ENCODE measurements around the gene NSMF. TPM values are rescaled to one million over a fixed set of nuclear protein-coding genes. Genes with fewer than 3 reads are reported as not detected.

NSMF gene
- polyA plus RNA-seq, 1 experiment: 35.7 TPM

GRCh38 chr9:137492464-137493363 is 33.6 kb upstream of the NSMF start:
- no peak for DNase-seq (ENCODE audit: low read depth)
- TF ChIP-seq, protein P1, sequence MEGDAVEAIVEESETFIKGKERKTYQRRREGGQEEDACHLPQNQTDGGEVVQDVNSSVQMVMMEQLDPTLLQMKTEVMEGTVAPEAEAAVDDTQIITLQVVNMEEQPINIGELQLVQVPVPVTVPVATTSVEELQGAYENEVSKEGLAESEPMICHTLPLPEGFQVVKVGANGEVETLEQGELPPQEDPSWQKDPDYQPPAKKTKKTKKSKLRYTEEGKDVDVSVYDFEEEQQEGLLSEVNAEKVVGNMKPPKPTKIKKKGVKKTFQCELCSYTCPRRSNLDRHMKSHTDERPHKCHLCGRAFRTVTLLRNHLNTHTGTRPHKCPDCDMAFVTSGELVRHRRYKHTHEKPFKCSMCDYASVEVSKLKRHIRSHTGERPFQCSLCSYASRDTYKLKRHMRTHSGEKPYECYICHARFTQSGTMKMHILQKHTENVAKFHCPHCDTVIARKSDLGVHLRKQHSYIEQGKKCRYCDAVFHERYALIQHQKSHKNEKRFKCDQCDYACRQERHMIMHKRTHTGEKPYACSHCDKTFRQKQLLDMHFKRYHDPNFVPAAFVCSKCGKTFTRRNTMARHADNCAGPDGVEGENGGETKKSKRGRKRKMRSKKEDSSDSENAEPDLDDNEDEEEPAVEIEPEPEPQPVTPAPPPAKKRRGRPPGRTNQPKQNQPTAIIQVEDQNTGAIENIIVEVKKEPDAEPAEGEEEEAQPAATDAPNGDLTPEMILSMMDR (IDR thresholded peaks at IDR 0.05; ENCODE audit: insufficient read depth, low read depth, low read length): no peak
- ChIA-PET CTCF (no interaction called here), POLR2A (no interaction called here)
- Histone ChIP-seq H3K27me3 (ENCODE audit: control insufficient read depth, insufficient read depth, low read length) (no peaks in the 10 kb centered on the region), H3K36me3 (ENCODE audit: control insufficient read depth, insufficient read depth, low read length) (no peaks in the 10 kb centered on the region), H3K4me3 (ENCODE audit: low read depth, low read length) (no peak overlapping the region)

- TF ChIP-seq, protein P1 (IDR thresholded peaks at IDR 0.05; ENCODE audit: insufficient read depth, low read depth, low read length): no peak
- ChIA-PET POLR2A (no interaction called here), CTCF (no interaction called here)
- Histone ChIP-seq H3K27me3 (ENCODE audit: control insufficient read depth, insufficient read depth, low read length) (no peaks in the 10 kb centered on the region), H3K4me3 (ENCODE audit: low read depth, low read length) (no peak overlapping the region), H3K36me3 (ENCODE audit: control insufficient read depth, insufficient read depth, low read length) (no peaks in the 10 kb centered on the region)
- DNase-seq (ENCODE audit: low read depth): no peak
Measured at GRCh38 chr9:137491735-137492432, 32.8 kb upstream of the NSMF start.

- DNase-seq (ENCODE audit: low read depth): no peak
- TF ChIP-seq, protein P1 (IDR thresholded peaks at IDR 0.05; ENCODE audit: insufficient read depth, low read depth, low read length): no peak
- ChIA-PET POLR2A (no interaction called here), CTCF (interaction anchor here (0.8 kb wide), 1 partner anchor 42 kb away, joined by 3 read pairs; no protein-coding TSS in a partner anchor)
- Histone ChIP-seq H3K36me3 (ENCODE audit: control insufficient read depth, insufficient read depth, low read length) (no peaks in the 10 kb centered on the region), H3K4me3 (ENCODE audit: low read depth, low read length) (no peak overlapping the region), H3K27me3 (ENCODE audit: control insufficient read depth, insufficient read depth, low read length) (no peaks in the 10 kb centered on the region)
Measured at GRCh38 chr9:137490532-137491186, 31.5 kb upstream of the NSMF start.

DNA sequence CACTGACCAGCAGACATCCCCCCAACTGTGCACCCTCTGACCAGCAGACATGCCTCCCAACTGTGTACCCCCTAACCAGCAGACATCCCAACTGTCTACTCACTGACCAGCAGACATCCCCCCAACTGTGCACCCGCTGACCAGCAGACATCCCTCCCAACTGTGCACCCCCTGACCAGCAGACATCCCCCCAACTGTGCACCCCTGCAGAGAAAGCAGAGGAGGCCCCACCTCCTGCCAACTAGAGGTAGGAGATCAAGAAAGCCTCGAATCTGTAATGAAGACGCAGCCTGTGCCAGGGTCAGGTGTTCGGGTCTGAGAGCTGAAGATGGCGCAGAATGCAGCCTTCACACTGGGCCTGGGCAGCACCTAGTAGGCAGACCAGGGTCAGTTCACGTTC is 29.8 kb upstream of the NSMF start:
- POLR2A ChIA-PET: no interaction called here
- no peak for DNase-seq (ENCODE audit: low read depth)
- CTCF ChIA-PET: interaction anchor here (1.3 kb wide), 1 partner anchor 28 kb away, joined by 3 read pairs; no protein-coding TSS in a partner anchor
- TF ChIP-seq, protein P1 (IDR thresholded peaks at IDR 0.05; ENCODE audit: insufficient read depth, low read depth, low read length): no peak
- no peak overlapping the region for H3K4me3 ChIP-seq (ENCODE audit: low read depth, low read length)
- H3K27me3 ChIP-seq (ENCODE audit: control insufficient read depth, insufficient read depth, low read length): no peaks in the 10 kb centered on the region
- H3K36me3 ChIP-seq (ENCODE audit: control insufficient read depth, insufficient read depth, low read length): no peaks in the 10 kb centered on the region

GRCh38 chr9:137488327-137488653 is 29.2 kb upstream of the NSMF start:
- Histone ChIP-seq H3K27me3 (ENCODE audit: control insufficient read depth, insufficient read depth, low read length) (no peaks in the 10 kb centered on the region), H3K36me3 (ENCODE audit: control insufficient read depth, insufficient read depth, low read length) (no peaks in the 10 kb centered on the region), H3K4me3 (ENCODE audit: low read depth, low read length) (no peak overlapping the region)
- TF ChIP-seq, protein P1 (IDR thresholded peaks at IDR 0.05; ENCODE audit: insufficient read depth, low read depth, low read length): no peak
- CTCF ChIA-PET: no interaction called here
- POLR2A ChIA-PET: no interaction called here
- no peak for DNase-seq (ENCODE audit: low read depth)
